SKM-1 (cell line): Measurements from ENCODE around the gene PATJ.
"Not testable (repeated sequence)": the region's sequence is repeated elsewhere in the genome, so short reads cannot be mapped to it uniquely, and the experiment has no call there.

Source experiments
- DNase-seq: peaks from one replicate; lab custom pipeline; 2025; ENCODE audit not compliant: unreplicated experiment; lab: John Stamatoyannopoulos, UW

The PATJ gene

GRCh38 chr1:62198781-62199125 is 456.5 kb downstream of the PATJ start:
- no peak for DNase-seq

DNA sequence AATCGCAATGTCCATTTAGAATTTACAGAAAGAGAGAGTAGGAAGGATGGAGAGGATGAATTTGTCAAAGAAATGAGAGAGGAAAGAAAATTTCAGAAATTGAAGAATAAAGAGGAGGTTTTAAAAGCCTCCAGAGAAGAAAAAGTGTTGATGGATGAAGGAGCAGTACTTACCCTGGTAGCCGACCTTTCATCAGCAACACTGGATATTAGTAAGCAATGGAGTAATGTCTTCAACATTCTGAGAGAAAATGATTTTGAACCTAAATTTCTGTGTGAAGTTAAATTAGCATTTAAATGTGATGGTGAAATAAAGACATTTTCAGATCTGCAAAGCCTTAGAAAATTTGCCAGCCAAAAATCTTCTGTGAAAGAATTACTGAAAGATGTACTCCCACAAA is 464.9 kb downstream of the PATJ start:
- no peak for DNase-seq

- no peak for DNase-seq
These were observed 465.8 kb downstream of the PATJ start for GRCh38 chr1:62208087-62208486.

- DNase-seq = no peak
These were observed 466.7 kb downstream of the PATJ start for GRCh38 chr1:62208970-62209369.

DNA sequence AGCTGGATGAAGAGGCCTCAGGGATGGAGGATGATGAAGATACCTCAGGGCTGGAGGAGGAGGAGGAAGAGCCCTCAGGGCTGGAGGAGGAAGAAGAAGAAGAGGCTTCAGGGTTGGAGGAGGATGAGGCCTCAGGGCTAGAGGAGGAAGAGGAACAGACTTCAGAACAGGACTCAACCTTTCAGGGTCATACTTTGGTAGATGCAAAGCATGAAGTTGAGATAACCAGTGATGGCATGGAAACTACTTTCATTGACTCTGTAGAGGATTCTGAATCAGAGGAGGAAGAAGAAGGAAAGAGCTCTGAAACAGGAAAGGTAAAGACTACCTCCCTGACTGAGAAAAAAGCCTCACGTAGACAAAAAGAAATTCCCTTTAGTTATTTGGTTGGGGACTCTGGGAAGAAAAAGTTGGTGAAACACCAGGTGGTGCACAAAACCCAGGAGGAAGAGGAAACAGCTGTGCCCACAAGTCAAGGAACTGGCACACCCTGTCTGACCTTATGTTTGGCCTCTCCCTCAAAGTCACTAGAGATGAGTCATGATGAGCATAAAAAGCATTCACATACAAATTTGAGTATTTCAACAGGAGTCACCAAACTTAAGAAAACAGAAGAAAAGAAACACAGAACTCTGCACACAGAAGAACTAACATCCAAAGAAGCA is 467.8 kb downstream of the PATJ start:
- DNase-seq = no peak

- no peak for DNase-seq
These were observed 468.7 kb downstream of the PATJ start for GRCh38 chr1:62210960-62211359.

DNA sequence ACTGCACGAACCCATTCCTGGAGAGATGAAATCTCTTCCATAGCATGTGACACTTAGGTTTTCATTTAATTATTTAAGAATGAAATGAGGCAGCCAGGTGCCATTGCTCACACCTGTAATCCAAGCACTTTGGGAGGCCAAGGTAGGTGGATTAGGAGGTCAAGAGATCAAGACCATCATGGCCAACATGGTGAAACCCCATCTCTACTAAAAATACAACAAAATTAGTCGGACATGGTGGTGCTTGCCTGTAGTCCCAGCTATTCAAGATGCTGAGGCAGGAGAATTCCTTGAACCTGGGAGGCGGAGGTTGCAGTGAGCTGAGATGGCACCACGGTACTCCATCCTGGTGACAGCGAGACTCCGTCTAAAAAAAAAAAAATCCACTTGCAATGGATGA is 470.1 kb downstream of the PATJ start:
- DNase-seq = no peak

GRCh38 chr1:62213075-62213914 is 471.0 kb downstream of the PATJ start:
- DNase-seq = no peak

- no peak for DNase-seq
These were observed 476.3 kb downstream of the PATJ start for GRCh38 chr1:62218604-62219003.

DNA sequence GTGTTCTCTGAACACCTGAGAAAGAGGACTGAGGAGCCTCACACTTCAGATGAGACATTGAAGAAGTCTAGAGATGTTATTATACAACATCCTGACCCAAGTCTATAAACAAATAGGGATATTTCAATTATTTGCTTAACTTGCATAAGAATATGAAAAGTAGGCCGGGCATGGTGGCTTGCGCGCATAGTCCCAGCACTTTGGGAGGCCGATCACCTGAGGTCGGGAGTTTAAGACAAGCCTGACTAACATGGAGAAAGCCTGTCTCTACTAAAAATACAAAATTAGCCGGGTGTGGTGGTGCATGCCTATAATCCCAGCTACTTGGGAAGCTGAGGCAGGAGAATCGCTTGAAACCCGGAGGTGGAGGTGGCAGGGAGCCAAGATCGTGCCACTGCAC is 478.2 kb downstream of the PATJ start:
- not testable (repeated sequence) for DNase-seq

- no peak for DNase-seq
These were observed 478.9 kb downstream of the PATJ start for GRCh38 chr1:62221171-62221570.

GRCh38 chr1:62222321-62222720 is 480.0 kb downstream of the PATJ start:
- no peak for DNase-seq

GRCh38 chr1:62224182-62224581 is 481.9 kb downstream of the PATJ start:
- DNase-seq = no peak

DNA sequence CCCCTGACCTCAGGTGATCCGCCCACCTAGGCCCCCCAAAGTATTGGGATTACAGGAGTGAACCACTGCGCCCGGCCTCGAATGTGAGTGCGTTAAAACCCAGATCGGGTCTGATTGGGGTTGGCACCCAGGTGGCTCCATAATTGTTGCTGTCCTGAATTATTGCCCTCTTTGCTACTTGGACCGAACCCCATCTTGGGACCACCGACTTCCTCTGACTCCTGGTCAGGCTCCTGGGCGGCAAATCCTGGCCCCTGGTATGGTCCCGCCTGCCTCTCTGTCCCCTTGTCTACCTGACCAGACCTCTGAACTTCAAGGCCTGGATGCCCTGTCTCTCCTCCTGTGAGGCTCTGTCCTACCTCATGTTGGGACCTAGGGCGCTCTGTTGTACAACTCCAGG is 485.2 kb downstream of the PATJ start:
- DNase-seq = no peak
